H1 (cell line): ENCODE results near the gene SVEP1. TPM values are rescaled to one million over a fixed set of nuclear protein-coding genes. Genes with fewer than 3 reads are reported as not detected.
A peak's percentile ranks its signal among the peaks of the same experiment; 100 is the strongest.

Experiments
- CTCF ChIA-PET: fragments of 300-600 bp; sonication (Branson Sonifier 250); formaldehyde crosslinking; loops from one replicate; lab custom pipeline; 2021; ENCODE audit not compliant: partially characterized antibody; lab: Charles Lee
- POLR2A ChIA-PET: fragments of 300-600 bp; sonication (Branson Sonifier 250); formaldehyde crosslinking; loops from one replicate; lab custom pipeline; 2021; ENCODE audit warnings: inconsistent platforms; ENCODE audit not compliant: partially characterized antibody; lab: Charles Lee
- DNase-seq, 2 experiments: peaks; one replicate each; pipeline versions ENCODE4 v3.0.0 to v3.0.0-alpha.2; 2010 to 2022; ENCODE audit warnings: low spot score in 2 of 2, low read depth in 1 of 2, mixed read lengths in 1 of 2
- FAIRE-seq: peaks from 2 replicates; lab custom pipeline; 2011; peaks lifted over from hg19 to GRCh38; lab: Jason Lieb, UNC
- H2AFZ ChIP-seq: 2 replicates; pipeline ENCODE4 v1.8.1; 2012; ENCODE audit warnings: low read length, inconsistent platforms
- H2AK5ac ChIP-seq: 2 replicates; pipeline ENCODE4 v1.6.1; 2013; ENCODE audit warnings: low read depth, low read length
- H2BK120ac ChIP-seq: replicated peaks from 2 replicates; pipeline ENCODE3; 2013; ENCODE audit warnings: low read depth, low read length, inconsistent platforms
- H2BK12ac ChIP-seq: 2 replicates; pipeline ENCODE4 v1.6.1; 2013; ENCODE audit warnings: low read depth, low read length
- H2BK15ac ChIP-seq: 2 replicates; pipeline ENCODE4 v1.6.1; 2013; ENCODE audit warnings: low read length
- H2BK20ac ChIP-seq: 2 replicates; pipeline ENCODE4 v1.6.1; 2013; ENCODE audit warnings: low read length
- H2BK5ac ChIP-seq: 2 replicates; pipeline ENCODE4 v1.6.1; 2013; ENCODE audit warnings: low read depth, low read length
- H3K14ac ChIP-seq: 2 replicates; pipeline ENCODE4 v1.6.1; 2013; ENCODE audit warnings: inconsistent platforms; ENCODE audit not compliant: insufficient read length
- H3K18ac ChIP-seq: 2 replicates; pipeline ENCODE4 v1.6.1; 2013; ENCODE audit warnings: low read length; ENCODE audit errors: extremely low read depth
- H3K23ac ChIP-seq: 2 replicates; pipeline ENCODE4 v1.6.1; 2013; ENCODE audit warnings: inconsistent platforms; ENCODE audit not compliant: insufficient read length
- H3K23me2 ChIP-seq: 2 replicates; pipeline ENCODE4 v1.6.1; 2013; ENCODE audit warnings: low read depth, low read length
- H3K27ac ChIP-seq: 2 replicates; pipeline ENCODE4 v1.6.1; 2011; ENCODE audit warnings: low read depth, low read length, inconsistent platforms
- H3K27me3 ChIP-seq, 4 experiments: replicated peaks in 1 of 4; 1 replicate in 1 of 4; 2 replicates in 3 of 4; pipeline versions ENCODE4 v1.6.1 to v1.8.1; 2011 to 2013; ENCODE audit warnings: low read length in 3 of 4, mild to moderate bottlenecking in 3 of 4, inconsistent platforms in 2 of 4, mixed read lengths in 2 of 4, moderate library complexity in 1 of 4; ENCODE audit not compliant: control insufficient read depth in 3 of 4, insufficient read depth in 3 of 4; ENCODE audit errors: extremely low read depth in 1 of 4
- H3K36me3 ChIP-seq, 4 experiments: 2 replicates each; pipeline versions ENCODE4 v1.6.1 to v1.8.1; 2011 to 2013; ENCODE audit warnings: mild to moderate bottlenecking in 4 of 4, low read length in 3 of 4, moderate library complexity in 2 of 4, control low read depth in 1 of 4, inconsistent platforms in 1 of 4; ENCODE audit not compliant: insufficient read depth in 4 of 4, control insufficient read depth in 2 of 4
- H3K4ac ChIP-seq: replicated peaks from 2 replicates; pipeline ENCODE3; 2013; ENCODE audit warnings: low read length, low read depth, mixed read lengths, inconsistent platforms; ENCODE audit not compliant: insufficient read length
- H3K4me1 ChIP-seq, 4 experiments: replicated peaks in 1 of 4; 1 replicate in 1 of 4; 2 replicates in 3 of 4; pipeline versions ENCODE4 v1.6.1 to v1.8.1; 2011 to 2013; ENCODE audit warnings: low read length in 3 of 4, inconsistent platforms in 2 of 4, mixed read lengths in 1 of 4; ENCODE audit not compliant: insufficient read depth in 4 of 4, control insufficient read depth in 3 of 4
- H3K4me2 ChIP-seq, 2 experiments: 2 replicates each; pipeline versions ENCODE4 v1.6.1 to v1.8.1; 2011 to 2013; ENCODE audit warnings: low read depth in 2 of 2, low read length in 2 of 2, control low read depth in 1 of 2, inconsistent platforms in 1 of 2, mild to moderate bottlenecking in 1 of 2; ENCODE audit not compliant: insufficient read depth in 1 of 2
- H3K4me3 ChIP-seq, 4 experiments: fragments of 200-600, 300-600 bp in 1 of 4; sonication (generic), shearing (Covaris generic), sonication (Bioruptor Twin) in 1 of 4; 2 replicates each; pipeline versions ENCODE4 v1.5.1 to v1.8.1; 2011 to 2016; ENCODE audit warnings: low read length in 4 of 4, low read depth in 3 of 4, control low read depth in 2 of 4, inconsistent platforms in 2 of 4, mild to moderate bottlenecking in 2 of 4, mixed read lengths in 1 of 4, moderate library complexity in 1 of 4; ENCODE audit not compliant: insufficient read depth in 2 of 4; ENCODE audit errors: extremely low read depth in 1 of 4
- H3K56ac ChIP-seq: replicated peaks from 2 replicates; pipeline ENCODE3; 2013; ENCODE audit warnings: low read depth, mild to moderate bottlenecking, mixed read lengths, low read length, inconsistent platforms; ENCODE audit not compliant: insufficient read length
- H3K79me1 ChIP-seq: 2 replicates; pipeline ENCODE4 v1.6.1; 2013; ENCODE audit warnings: low read depth, low read length, control low read depth
- H3K79me2 ChIP-seq, 2 experiments: 2 replicates each; pipeline versions ENCODE4 v1.6.1 to v1.8.1; 2012 to 2013; ENCODE audit warnings: low read length in 2 of 2, mild to moderate bottlenecking in 2 of 2, inconsistent platforms in 1 of 2; ENCODE audit not compliant: insufficient read depth in 2 of 2, control insufficient read depth in 1 of 2
- H3K9ac ChIP-seq, 4 experiments: replicated peaks in 1 of 4; 1 replicate in 1 of 4; 2 replicates in 3 of 4; pipeline versions ENCODE4 v1.6.1 to v1.8.1; 2011 to 2013; ENCODE audit warnings: low read depth in 3 of 4, low read length in 3 of 4, control low read depth in 2 of 4, mild to moderate bottlenecking in 2 of 4, moderate library complexity in 2 of 4, inconsistent platforms in 1 of 4; ENCODE audit errors: extremely low read depth in 1 of 4
- H3K9me3 ChIP-seq, 2 experiments: 2 replicates each; pipeline versions ENCODE4 v1.6.1 to v1.8.1; 2012 to 2013; ENCODE audit warnings: mild to moderate bottlenecking in 2 of 2, moderate library complexity in 2 of 2, control low read depth in 1 of 2, inconsistent platforms in 1 of 2, low read depth in 1 of 2, low read length in 1 of 2, mixed read lengths in 1 of 2; ENCODE audit not compliant: insufficient read depth in 2 of 2
- H4K20me1 ChIP-seq, 2 experiments: replicated peaks in 1 of 2; 2 replicates each; pipeline versions ENCODE3 to v1.8.1; 2011 to 2013; ENCODE audit warnings: inconsistent platforms in 2 of 2, low read length in 2 of 2, mild to moderate bottlenecking in 1 of 2; ENCODE audit not compliant: insufficient read depth in 2 of 2, control insufficient read depth in 1 of 2
- H4K5ac ChIP-seq: 2 replicates; pipeline ENCODE4 v1.6.1; 2013; ENCODE audit warnings: low read length, low read depth, mixed read lengths, inconsistent platforms; ENCODE audit not compliant: insufficient read length
- H4K8ac ChIP-seq: 2 replicates; pipeline ENCODE4 v1.8.0; 2013; ENCODE audit warnings: mild to moderate bottlenecking, moderate library complexity, low read length, inconsistent platforms; ENCODE audit not compliant: insufficient read depth; ENCODE audit errors: extremely low read depth
- H4K91ac ChIP-seq: replicated peaks from 2 replicates; pipeline ENCODE3; 2013; ENCODE audit warnings: low read length, mixed read lengths, inconsistent platforms; ENCODE audit not compliant: insufficient read length
- BACH1 ChIP-seq: IDR thresholded peaks from 2 replicates; pipeline ENCODE4 v1.6.1; 2012; ENCODE audit warnings: low read length, improper control_type of control experiment
- JUN ChIP-seq: IDR thresholded peaks from 2 replicates; pipeline ENCODE4 v1.6.1; 2011; ENCODE audit warnings: low read depth, mild to moderate bottlenecking, improper control_type of control experiment, low read length
- JUND ChIP-seq: IDR thresholded peaks from 2 replicates; pipeline ENCODE4 v1.6.1; 2011; ENCODE audit warnings: mild to moderate bottlenecking, improper control_type of control experiment, low read length
- TAF1 ChIP-seq: IDR thresholded peaks from 2 replicates; pipeline ENCODE4 v1.6.1; 2011; ENCODE audit warnings: mild to moderate bottlenecking, low read depth, low read length
- WGBS, 2 experiments: shearing (Covaris generic) in 1 of 2; methylation state at CpG; one replicate each; pipeline versions ENCODE4 v1.1.6 to v1.1.7; 2013 to 2015; ENCODE audit warnings: low lambda C conversion rate in 2 of 2, mixed read lengths in 2 of 2, inconsistent platforms in 1 of 2, low coverage in 1 of 2, missing lambda C conversion rate in 1 of 2; ENCODE audit not compliant: insufficient replicate concordance in 2 of 2, insufficient coverage in 1 of 2, insufficient read length in 1 of 2; ENCODE audit errors: extremely low coverage in 1 of 2, missing lambda C conversion rate in 1 of 2; 5-methylcytosine and 5-hydroxymethylcytosine counted together
- polyA plus RNA-seq, 7 experiments: library from polyadenylated mRNA; depleted of rRNA in 3 of 7; stranded (reverse) in 5 of 7; unstranded in 2 of 7; fragments of >200 nt in 5 of 7; fragments of 200-250 nt in 2 of 7; gene quantifications; 1 replicate in 5 of 7; 2 replicates in 1 of 7; 4 replicates in 1 of 7; pipeline versions ENCODE4 v1.2.1 to v1.2.3, GENCODE V29; 2011 to 2013; ENCODE audit warnings: missing spikeins in 2 of 7, mixed read lengths in 2 of 7
- total RNA-seq: library from RNA; stranded (reverse); fragmentation: NEBNext Ultra II Directional; extraction: Animal tissue kit (Norgen Biotek cat#: 25700); gene quantifications from 2 replicates; pipeline ENCODE4 v1.2.1, GENCODE V29; 2021

SVEP1 gene
- total and polyA plus RNA-seq, 2 of the 8 experiments (the other 6 are each of a cell fraction or from before 2014, with no cell fraction given): 0.11 to 0.37 TPM

GRCh38 chr9:110602281-110602680, 22.7 kb upstream of the SVEP1 start:
- no peaks in the 10 kb centered on the region for H3K36me3 ChIP-seq
- no peak overlapping the region for H2BK120ac ChIP-seq
- H2BK20ac ChIP-seq: no peak overlapping the region
- H3K18ac ChIP-seq: no peak overlapping the region
- no peak for TF ChIP-seq TAF1
- 0 out of 2 replicates have a peak, but pooled peaks have one; percentile 16 for TF ChIP-seq JUND
- peak; percentile 22; the same call in 1 of the 2 replicates for TF ChIP-seq JUN
- no peak for TF ChIP-seq BACH1
- H3K27ac ChIP-seq: no peak overlapping the region
- ChIA-PET CTCF (interaction anchor here (1.1 kb wide), 1 partner anchor 174 kb away, joined by 3 read pairs; no protein-coding TSS in a partner anchor), POLR2A (no interaction called here)
- H3K56ac ChIP-seq: no peak overlapping the region
- H3K9me3 ChIP-seq: peaks cover 0 to 3% of the 10 kb centered on the region in 2 experiments; a peak in 1 of 4 replicates
- H2BK15ac ChIP-seq: 0 out of 2 replicates have a peak overlapping the region, but pooled peaks have one; percentile 55
- 86% methylated on average over 2 of the region's 2 CpGs; no CpG with 5 or more reads in 1 of the 2 experiments for WGBS, 2 experiments
- no peaks in the 10 kb centered on the region for H3K79me1 ChIP-seq
- H3K4ac ChIP-seq: no peak overlapping the region
- H2BK12ac ChIP-seq: no peak overlapping the region
- no peak for FAIRE-seq
- H3K23ac ChIP-seq: no peak overlapping the region
- no peak overlapping the region for H3K4me3 ChIP-seq
- no peaks in the 10 kb centered on the region for H3K79me2 ChIP-seq
- no peak for DNase-seq
- no peaks in the 10 kb centered on the region for H3K23me2 ChIP-seq
- H2BK5ac ChIP-seq: no peak overlapping the region
- H3K4me1 ChIP-seq: peaks cover 0 to 6% (median 0%) of the 10 kb centered on the region in 4 experiments; a peak in 4 of 7 replicates
- H4K20me1 ChIP-seq: no peaks in the 10 kb centered on the region
- no peak overlapping the region for H3K9ac ChIP-seq
- H4K5ac ChIP-seq: no peak overlapping the region
- H3K27me3 ChIP-seq: no peaks in the 10 kb centered on the region
- H2AK5ac ChIP-seq: no peak overlapping the region
- no peak overlapping the region for H3K14ac ChIP-seq
- no peak overlapping the region for H2AFZ ChIP-seq
- H4K91ac ChIP-seq: no peak overlapping the region
- H3K4me2 ChIP-seq: no peak overlapping the region
- no peak overlapping the region for H4K8ac ChIP-seq
